H1 (cell line): ENCODE data around the gene NEDD4L. TPM values are rescaled to one million over a fixed set of nuclear protein-coding genes. Genes with fewer than 3 reads are reported as not detected.

ENCODE experiments used
- CTCF ChIA-PET: fragments of 300-600 bp; sonication (Branson Sonifier 250); formaldehyde crosslinking; loops from one replicate; lab custom pipeline; 2021; ENCODE audit not compliant: partially characterized antibody; lab: Charles Lee
- POLR2A ChIA-PET: fragments of 300-600 bp; sonication (Branson Sonifier 250); formaldehyde crosslinking; loops from one replicate; lab custom pipeline; 2021; ENCODE audit warnings: inconsistent platforms; ENCODE audit not compliant: partially characterized antibody; lab: Charles Lee
- DNase-seq, 2 experiments: peaks; one replicate each; pipeline versions ENCODE4 v3.0.0 to v3.0.0-alpha.2; 2010 to 2022; ENCODE audit warnings: low spot score in 2 of 2, low read depth in 1 of 2, mixed read lengths in 1 of 2
- FAIRE-seq: peaks from 2 replicates; lab custom pipeline; 2011; peaks lifted over from hg19 to GRCh38; lab: Jason Lieb, UNC
- H2AFZ ChIP-seq: 2 replicates; pipeline ENCODE4 v1.8.1; 2012; ENCODE audit warnings: low read length, inconsistent platforms
- H2AK5ac ChIP-seq: 2 replicates; pipeline ENCODE4 v1.6.1; 2013; ENCODE audit warnings: low read depth, low read length
- H2BK120ac ChIP-seq: replicated peaks from 2 replicates; pipeline ENCODE3; 2013; ENCODE audit warnings: low read depth, low read length, inconsistent platforms
- H2BK12ac ChIP-seq: 2 replicates; pipeline ENCODE4 v1.6.1; 2013; ENCODE audit warnings: low read depth, low read length
- H2BK15ac ChIP-seq: 2 replicates; pipeline ENCODE4 v1.6.1; 2013; ENCODE audit warnings: low read length
- H2BK20ac ChIP-seq: 2 replicates; pipeline ENCODE4 v1.6.1; 2013; ENCODE audit warnings: low read length
- H2BK5ac ChIP-seq: 2 replicates; pipeline ENCODE4 v1.6.1; 2013; ENCODE audit warnings: low read depth, low read length
- H3K14ac ChIP-seq: 2 replicates; pipeline ENCODE4 v1.6.1; 2013; ENCODE audit warnings: inconsistent platforms; ENCODE audit not compliant: insufficient read length
- H3K18ac ChIP-seq: 2 replicates; pipeline ENCODE4 v1.6.1; 2013; ENCODE audit warnings: low read length; ENCODE audit errors: extremely low read depth
- H3K23ac ChIP-seq: 2 replicates; pipeline ENCODE4 v1.6.1; 2013; ENCODE audit warnings: inconsistent platforms; ENCODE audit not compliant: insufficient read length
- H3K23me2 ChIP-seq: 2 replicates; pipeline ENCODE4 v1.6.1; 2013; ENCODE audit warnings: low read depth, low read length
- H3K27ac ChIP-seq: 2 replicates; pipeline ENCODE4 v1.6.1; 2011; ENCODE audit warnings: low read depth, low read length, inconsistent platforms
- H3K27me3 ChIP-seq, 4 experiments: replicated peaks in 1 of 4; 1 replicate in 1 of 4; 2 replicates in 3 of 4; pipeline versions ENCODE4 v1.6.1 to v1.8.1; 2011 to 2013; ENCODE audit warnings: low read length in 3 of 4, mild to moderate bottlenecking in 3 of 4, inconsistent platforms in 2 of 4, mixed read lengths in 2 of 4, moderate library complexity in 1 of 4; ENCODE audit not compliant: control insufficient read depth in 3 of 4, insufficient read depth in 3 of 4; ENCODE audit errors: extremely low read depth in 1 of 4
- H3K36me3 ChIP-seq, 4 experiments: 2 replicates each; pipeline versions ENCODE4 v1.6.1 to v1.8.1; 2011 to 2013; ENCODE audit warnings: mild to moderate bottlenecking in 4 of 4, low read length in 3 of 4, moderate library complexity in 2 of 4, control low read depth in 1 of 4, inconsistent platforms in 1 of 4; ENCODE audit not compliant: insufficient read depth in 4 of 4, control insufficient read depth in 2 of 4
- H3K4ac ChIP-seq: replicated peaks from 2 replicates; pipeline ENCODE3; 2013; ENCODE audit warnings: low read length, low read depth, mixed read lengths, inconsistent platforms; ENCODE audit not compliant: insufficient read length
- H3K4me1 ChIP-seq, 4 experiments: replicated peaks in 1 of 4; 1 replicate in 1 of 4; 2 replicates in 3 of 4; pipeline versions ENCODE4 v1.6.1 to v1.8.1; 2011 to 2013; ENCODE audit warnings: low read length in 3 of 4, inconsistent platforms in 2 of 4, mixed read lengths in 1 of 4; ENCODE audit not compliant: insufficient read depth in 4 of 4, control insufficient read depth in 3 of 4
- H3K4me2 ChIP-seq, 2 experiments: 2 replicates each; pipeline versions ENCODE4 v1.6.1 to v1.8.1; 2011 to 2013; ENCODE audit warnings: low read depth in 2 of 2, low read length in 2 of 2, control low read depth in 1 of 2, inconsistent platforms in 1 of 2, mild to moderate bottlenecking in 1 of 2; ENCODE audit not compliant: insufficient read depth in 1 of 2
- H3K4me3 ChIP-seq, 4 experiments: fragments of 200-600, 300-600 bp in 1 of 4; sonication (generic), shearing (Covaris generic), sonication (Bioruptor Twin) in 1 of 4; 2 replicates each; pipeline versions ENCODE4 v1.5.1 to v1.8.1; 2011 to 2016; ENCODE audit warnings: low read length in 4 of 4, low read depth in 3 of 4, control low read depth in 2 of 4, inconsistent platforms in 2 of 4, mild to moderate bottlenecking in 2 of 4, mixed read lengths in 1 of 4, moderate library complexity in 1 of 4; ENCODE audit not compliant: insufficient read depth in 2 of 4; ENCODE audit errors: extremely low read depth in 1 of 4
- H3K56ac ChIP-seq: replicated peaks from 2 replicates; pipeline ENCODE3; 2013; ENCODE audit warnings: low read depth, mild to moderate bottlenecking, mixed read lengths, low read length, inconsistent platforms; ENCODE audit not compliant: insufficient read length
- H3K79me1 ChIP-seq: 2 replicates; pipeline ENCODE4 v1.6.1; 2013; ENCODE audit warnings: low read depth, low read length, control low read depth
- H3K79me2 ChIP-seq, 2 experiments: 2 replicates each; pipeline versions ENCODE4 v1.6.1 to v1.8.1; 2012 to 2013; ENCODE audit warnings: low read length in 2 of 2, mild to moderate bottlenecking in 2 of 2, inconsistent platforms in 1 of 2; ENCODE audit not compliant: insufficient read depth in 2 of 2, control insufficient read depth in 1 of 2
- H3K9ac ChIP-seq, 4 experiments: replicated peaks in 1 of 4; 1 replicate in 1 of 4; 2 replicates in 3 of 4; pipeline versions ENCODE4 v1.6.1 to v1.8.1; 2011 to 2013; ENCODE audit warnings: low read depth in 3 of 4, low read length in 3 of 4, control low read depth in 2 of 4, mild to moderate bottlenecking in 2 of 4, moderate library complexity in 2 of 4, inconsistent platforms in 1 of 4; ENCODE audit errors: extremely low read depth in 1 of 4
- H3K9me3 ChIP-seq, 2 experiments: 2 replicates each; pipeline versions ENCODE4 v1.6.1 to v1.8.1; 2012 to 2013; ENCODE audit warnings: mild to moderate bottlenecking in 2 of 2, moderate library complexity in 2 of 2, control low read depth in 1 of 2, inconsistent platforms in 1 of 2, low read depth in 1 of 2, low read length in 1 of 2, mixed read lengths in 1 of 2; ENCODE audit not compliant: insufficient read depth in 2 of 2
- H4K20me1 ChIP-seq, 2 experiments: replicated peaks in 1 of 2; 2 replicates each; pipeline versions ENCODE3 to v1.8.1; 2011 to 2013; ENCODE audit warnings: inconsistent platforms in 2 of 2, low read length in 2 of 2, mild to moderate bottlenecking in 1 of 2; ENCODE audit not compliant: insufficient read depth in 2 of 2, control insufficient read depth in 1 of 2
- H4K5ac ChIP-seq: 2 replicates; pipeline ENCODE4 v1.6.1; 2013; ENCODE audit warnings: low read length, low read depth, mixed read lengths, inconsistent platforms; ENCODE audit not compliant: insufficient read length
- H4K8ac ChIP-seq: 2 replicates; pipeline ENCODE4 v1.8.0; 2013; ENCODE audit warnings: mild to moderate bottlenecking, moderate library complexity, low read length, inconsistent platforms; ENCODE audit not compliant: insufficient read depth; ENCODE audit errors: extremely low read depth
- H4K91ac ChIP-seq: replicated peaks from 2 replicates; pipeline ENCODE3; 2013; ENCODE audit warnings: low read length, mixed read lengths, inconsistent platforms; ENCODE audit not compliant: insufficient read length
- CBX5 ChIP-seq: fragments of 300-800, 300-1000 bp; sonication (generic); IDR thresholded peaks from 2 replicates; pipeline ENCODE4 v1.7.1; 2016; ENCODE audit warnings: antibody characterized with exemption, low read length, low read depth
- HDAC2 ChIP-seq, 2 experiments: fragments of 300-600 bp in 1 of 2; sonication (generic) in 1 of 2; IDR thresholded peaks; 2 replicates each; pipeline ENCODE4 v1.6.1; 2011 to 2012; ENCODE audit warnings: low read depth in 2 of 2, low read length in 2 of 2, mild to moderate bottlenecking in 2 of 2, moderate library complexity in 2 of 2, borderline replicate concordance in 1 of 2, inconsistent platforms in 1 of 2
- JUND ChIP-seq: IDR thresholded peaks from 2 replicates; pipeline ENCODE4 v1.6.1; 2011; ENCODE audit warnings: mild to moderate bottlenecking, improper control_type of control experiment, low read length
- NANOG ChIP-seq: IDR thresholded peaks from 2 replicates; pipeline ENCODE4 v1.6.1; 2011; ENCODE audit warnings: low read length, low read depth, mild to moderate bottlenecking, inconsistent platforms; ENCODE audit not compliant: insufficient read depth, poor library complexity, severe bottlenecking
- POLR2AphosphoS5 ChIP-seq: IDR thresholded peaks from 2 replicates; pipeline ENCODE4 v1.6.1; 2011; ENCODE audit warnings: low read depth, low read length
- POU5F1 ChIP-seq: IDR thresholded peaks from 2 replicates; pipeline ENCODE4 v1.6.1; 2011; ENCODE audit warnings: low read depth, mild to moderate bottlenecking, low read length, moderate library complexity
- WGBS, 2 experiments: shearing (Covaris generic) in 1 of 2; methylation state at CpG; one replicate each; pipeline versions ENCODE4 v1.1.6 to v1.1.7; 2013 to 2015; ENCODE audit warnings: low lambda C conversion rate in 2 of 2, mixed read lengths in 2 of 2, inconsistent platforms in 1 of 2, low coverage in 1 of 2, missing lambda C conversion rate in 1 of 2; ENCODE audit not compliant: insufficient replicate concordance in 2 of 2, insufficient coverage in 1 of 2, insufficient read length in 1 of 2; ENCODE audit errors: extremely low coverage in 1 of 2, missing lambda C conversion rate in 1 of 2; 5-methylcytosine and 5-hydroxymethylcytosine counted together
- polyA plus RNA-seq, 7 experiments: library from polyadenylated mRNA; depleted of rRNA in 3 of 7; stranded (reverse) in 5 of 7; unstranded in 2 of 7; fragments of >200 nt in 5 of 7; fragments of 200-250 nt in 2 of 7; gene quantifications; 1 replicate in 5 of 7; 2 replicates in 1 of 7; 4 replicates in 1 of 7; pipeline versions ENCODE4 v1.2.1 to v1.2.3, GENCODE V29; 2011 to 2013; ENCODE audit warnings: missing spikeins in 2 of 7, mixed read lengths in 2 of 7
- total RNA-seq: library from RNA; stranded (reverse); fragmentation: NEBNext Ultra II Directional; extraction: Animal tissue kit (Norgen Biotek cat#: 25700); gene quantifications from 2 replicates; pipeline ENCODE4 v1.2.1, GENCODE V29; 2021

Gene NEDD4L
- total and polyA plus RNA-seq, 2 of the 8 experiments (the other 6 are each of a cell fraction or from before 2014, with no cell fraction given): 37.3 to 69.8 TPM

DNA sequence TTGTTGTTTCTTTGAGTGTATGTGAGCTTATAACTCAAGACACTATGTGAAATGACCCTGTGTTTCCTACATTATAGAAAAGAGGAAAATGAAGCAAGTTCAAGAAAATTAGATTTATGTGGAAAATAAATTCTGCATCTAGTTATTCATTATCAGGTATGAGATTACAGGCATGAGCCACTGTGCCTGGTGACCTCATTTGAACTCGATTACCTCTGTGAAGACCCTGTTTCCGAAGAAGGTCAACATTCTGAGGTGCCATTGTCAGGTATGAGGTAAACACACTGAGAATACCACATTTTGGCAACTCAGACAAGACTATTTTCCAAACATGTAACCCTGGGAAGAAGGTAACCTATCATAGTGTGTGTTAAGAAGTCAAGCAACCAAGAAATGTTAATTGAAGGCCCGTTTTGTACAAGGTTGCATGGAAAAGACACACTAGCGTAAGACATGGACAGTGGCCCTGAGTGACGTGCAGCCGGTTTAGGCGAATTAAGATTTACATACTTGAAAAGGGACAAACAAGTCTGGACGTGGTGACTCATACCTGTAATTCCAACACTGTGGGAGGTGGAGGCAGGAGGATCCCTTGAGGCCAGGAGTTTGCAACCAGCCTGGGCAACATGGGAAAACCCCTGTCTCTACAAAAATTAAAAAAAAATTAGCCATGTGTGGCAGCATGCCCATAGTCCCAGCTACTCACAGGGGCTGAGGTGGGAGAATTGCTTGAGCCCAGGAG is 186.6 kb downstream of the NEDD4L start:
- Histone ChIP-seq H3K4me1 (peaks cover 10 to 36% (median 26%) of the 10 kb centered on the region in 4 experiments), H3K4me2 (no peak overlapping the region), H2AFZ (no peak overlapping the region), H3K79me2 (peaks cover 8 to 85% of the 10 kb centered on the region in 2 experiments), H3K23ac (no peak overlapping the region), H3K27me3 (no peaks in the 10 kb centered on the region), H3K36me3 (no peaks in the 10 kb centered on the region), H3K18ac (no peak overlapping the region), H3K9ac (no peak overlapping the region), H3K56ac (no peak overlapping the region), H4K8ac (no peak overlapping the region), H2BK5ac (no peak overlapping the region), H2AK5ac (no peak overlapping the region), H3K9me3 (no peaks in the 10 kb centered on the region), H3K4me3 (no peak overlapping the region; a peak in 1 of 8 replicates), H2BK15ac (no peak overlapping the region), H3K4ac (no peak overlapping the region), H3K23me2 (no peaks in the 10 kb centered on the region), H4K20me1 (peaks cover 0 to 8% of the 10 kb centered on the region in 2 experiments), H2BK12ac (no peak overlapping the region), H3K14ac (no peak overlapping the region), H4K5ac (no peak overlapping the region), H4K91ac (no peak overlapping the region), H2BK120ac (no peak overlapping the region), H3K79me1 (peaks cover 2% of the 10 kb centered on the region; the same call in 1 of the 2 replicates), H2BK20ac (no peak overlapping the region), H3K27ac (no peak overlapping the region)
- ChIA-PET CTCF (interaction anchor here (0.8 to 3.0 kb wide), 5 partner anchors 12 to 858 kb away, joined by 3 to 14 read pairs (median 3); no protein-coding TSS in a partner anchor), POLR2A (no interaction called here)
- FAIRE-seq (peak; percentile 48), DNase-seq (no peak)
- WGBS, 2 experiments: 70% methylated on average over 8 of the region's 8 CpGs; no CpG with 5 or more reads in 1 of the 2 experiments
- TF ChIP-seq POLR2AphosphoS5 (no peak), CBX5 (no peak), JUND (0 out of 2 replicates have a peak, but pooled peaks have one; percentile 58), NANOG (no peak), POU5F1 (no peak), HDAC2 (IDR thresholded peaks at IDR 0.05; ENCODE audit: borderline replicate concordance in 1 of 2, low read depth in 2 of 2, low read length in 2 of 2) (no peak)
